Spleen (tissue), 7 donors: ENCODE measurements around the gene SNAP47.

Source experiments
- POLR2A ChIP-seq, 3 donors: fragments of 450-650 bp; IDR thresholded peaks; one replicate each; pipeline ENCODE4 v1.5.1; 2017; ENCODE audit warnings: antibody characterized with exemption in 3 of 3, mild to moderate bottlenecking in 1 of 3
- POLR2AphosphoS5 ChIP-seq, 3 donors: sonication (generic); formaldehyde crosslinking; IDR thresholded peaks; one replicate each; pipeline ENCODE4 v1.5.1; 2017; ENCODE audit warnings: antibody characterized with exemption in 3 of 3
- TF ChIP-seq, protein P1 (sequence below), 11 experiments: fragments of 200-600 bp in 7 of 11; fragments of 450-650 bp in 4 of 11; sonication (generic) in 4 of 11; IDR thresholded peaks in 8 of 11; conservative IDR thresholded peaks in 3 of 11; 1 replicate in 7 of 11; 2 replicates in 4 of 11; pipeline versions ENCODE4 v1.4.0 to v1.8.0; 2016 to 2021; ENCODE audit warnings: antibody characterized with exemption in 11 of 11, inconsistent platforms in 4 of 11, mild to moderate bottlenecking in 1 of 11
- donor health status: DM: no; HTN: no; CAD: no; lungs with moderate emphysema.
- donor health status: DM: no; HTN: no; CAD: no.
- donor health status: DM: no; HTN: no; CAD: no.

DNA sequence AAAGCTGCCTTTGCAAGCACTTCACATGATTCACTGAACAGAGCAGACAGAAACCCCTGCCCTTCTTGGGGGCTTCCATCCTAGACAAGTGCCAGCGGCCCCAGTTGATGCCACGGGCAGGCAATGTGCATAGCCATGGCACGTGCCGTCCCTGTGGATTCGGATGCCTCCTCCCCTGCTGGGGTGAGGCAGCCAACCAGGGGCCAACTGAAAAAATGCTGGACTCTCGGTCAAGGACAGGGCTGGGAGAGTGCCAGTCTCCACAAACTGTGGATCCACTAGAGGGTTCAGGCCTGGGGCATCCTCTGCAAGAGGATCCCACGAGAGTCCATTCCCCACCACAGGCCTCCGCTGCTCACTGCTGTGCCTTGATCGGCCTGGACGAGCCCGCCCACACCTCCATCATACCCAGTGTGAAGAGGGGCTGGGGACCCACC is 4.0 kb upstream of the SNAP47 start:
- TF ChIP-seq, protein P1, sequence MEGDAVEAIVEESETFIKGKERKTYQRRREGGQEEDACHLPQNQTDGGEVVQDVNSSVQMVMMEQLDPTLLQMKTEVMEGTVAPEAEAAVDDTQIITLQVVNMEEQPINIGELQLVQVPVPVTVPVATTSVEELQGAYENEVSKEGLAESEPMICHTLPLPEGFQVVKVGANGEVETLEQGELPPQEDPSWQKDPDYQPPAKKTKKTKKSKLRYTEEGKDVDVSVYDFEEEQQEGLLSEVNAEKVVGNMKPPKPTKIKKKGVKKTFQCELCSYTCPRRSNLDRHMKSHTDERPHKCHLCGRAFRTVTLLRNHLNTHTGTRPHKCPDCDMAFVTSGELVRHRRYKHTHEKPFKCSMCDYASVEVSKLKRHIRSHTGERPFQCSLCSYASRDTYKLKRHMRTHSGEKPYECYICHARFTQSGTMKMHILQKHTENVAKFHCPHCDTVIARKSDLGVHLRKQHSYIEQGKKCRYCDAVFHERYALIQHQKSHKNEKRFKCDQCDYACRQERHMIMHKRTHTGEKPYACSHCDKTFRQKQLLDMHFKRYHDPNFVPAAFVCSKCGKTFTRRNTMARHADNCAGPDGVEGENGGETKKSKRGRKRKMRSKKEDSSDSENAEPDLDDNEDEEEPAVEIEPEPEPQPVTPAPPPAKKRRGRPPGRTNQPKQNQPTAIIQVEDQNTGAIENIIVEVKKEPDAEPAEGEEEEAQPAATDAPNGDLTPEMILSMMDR (IDR thresholded peaks at IDR 0.05 in 8 of 11, conservative IDR thresholded peaks at IDR 0.05 in 3 of 11): no peak
- peak in 1 of 3 donors; percentile 29 for TF ChIP-seq POLR2AphosphoS5 (IDR thresholded peaks at IDR 0.05)
- no peak for TF ChIP-seq POLR2A (IDR thresholded peaks at IDR 0.05)
